Measurements from ENCODE around the gene MAD1L1. TPM values are rescaled to one million over a fixed set of nuclear protein-coding genes. Genes with fewer than 3 reads are reported as not detected.

MAD1L1 gene
- total and polyA plus RNA-seq, 2 donors (not counting 3 experiments of a cell fraction or from before 2014, with no cell fraction given): 34.1 to 42.3 TPM

GRCh38 chr7:2103071-2103898, 129.5 kb downstream of the MAD1L1 start:
- Histone ChIP-seq H3K4me2 (ENCODE audit: insufficient read depth, low read length) (no peak overlapping the region), H3K9me3 (replicated peaks; ENCODE audit: control insufficient read depth, insufficient read depth, low read length) (no peaks in the 10 kb centered on the region), H3K36me3 (ENCODE audit: control insufficient read depth in 2 of 2, extremely low read depth in 1 of 2, insufficient read depth in 2 of 2, low read length in 2 of 2) (no peaks in the 10 kb centered on the region), H3K9ac (replicated peaks; ENCODE audit: extremely low read depth, insufficient read depth, low read length) (no peak overlapping the region), H3K27me3 (ENCODE audit: control insufficient read depth in 2 of 2, insufficient read depth in 2 of 2, low read length in 2 of 2) (no peaks in the 10 kb centered on the region), H2AFZ (ENCODE audit: low read depth, low read length) (no peak overlapping the region), H3K4me1 (ENCODE audit: control insufficient read depth, extremely low read depth, insufficient read depth, low read length) (peaks cover 9% of the 10 kb centered on the region), H3K4me3 (replicated peaks in 1 of 3; ENCODE audit: insufficient read depth in 1 of 3, low read depth in 1 of 3, low read length in 3 of 3) (no peak overlapping the region), H3K27ac (ENCODE audit: insufficient read depth, low read depth, low read length) (no peak overlapping the region), H3K9me1 (replicated peaks; ENCODE audit: control insufficient read depth, extremely low read depth, insufficient read depth, low read length) (no peaks in the 10 kb centered on the region), H3K79me2 (ENCODE audit: control insufficient read depth, insufficient read depth, low read length) (no peaks in the 10 kb centered on the region), H4K20me1 (replicated peaks; ENCODE audit: control insufficient read depth, extremely low read depth, insufficient read depth, low read length) (no peaks in the 10 kb centered on the region)
- FAIRE-seq (no peak), DNase-seq (ENCODE audit: low read depth, low spot score) (no peak)
- dilution Hi-C loops (cut with MboI; ENCODE audit: extremely low pct_ligation_motif_present, low sequenced_read_pairs) (no loop called here), intact Hi-C loops (cut with micrococcal nuclease) (no loop called here)
- ChIA-PET POLR2A (no interaction called here), CTCF (interaction anchor here (1.0 to 1.2 kb wide), 3 partner anchors 100 to 106 kb away, joined by 3 to 6 read pairs (median 3); no protein-coding TSS in a partner anchor)
- TF ChIP-seq, protein P1, sequence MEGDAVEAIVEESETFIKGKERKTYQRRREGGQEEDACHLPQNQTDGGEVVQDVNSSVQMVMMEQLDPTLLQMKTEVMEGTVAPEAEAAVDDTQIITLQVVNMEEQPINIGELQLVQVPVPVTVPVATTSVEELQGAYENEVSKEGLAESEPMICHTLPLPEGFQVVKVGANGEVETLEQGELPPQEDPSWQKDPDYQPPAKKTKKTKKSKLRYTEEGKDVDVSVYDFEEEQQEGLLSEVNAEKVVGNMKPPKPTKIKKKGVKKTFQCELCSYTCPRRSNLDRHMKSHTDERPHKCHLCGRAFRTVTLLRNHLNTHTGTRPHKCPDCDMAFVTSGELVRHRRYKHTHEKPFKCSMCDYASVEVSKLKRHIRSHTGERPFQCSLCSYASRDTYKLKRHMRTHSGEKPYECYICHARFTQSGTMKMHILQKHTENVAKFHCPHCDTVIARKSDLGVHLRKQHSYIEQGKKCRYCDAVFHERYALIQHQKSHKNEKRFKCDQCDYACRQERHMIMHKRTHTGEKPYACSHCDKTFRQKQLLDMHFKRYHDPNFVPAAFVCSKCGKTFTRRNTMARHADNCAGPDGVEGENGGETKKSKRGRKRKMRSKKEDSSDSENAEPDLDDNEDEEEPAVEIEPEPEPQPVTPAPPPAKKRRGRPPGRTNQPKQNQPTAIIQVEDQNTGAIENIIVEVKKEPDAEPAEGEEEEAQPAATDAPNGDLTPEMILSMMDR (IDR thresholded peaks at IDR 0.05; ENCODE audit: extremely low read depth in 1 of 2, insufficient read depth in 1 of 2, low read depth in 1 of 2, low read length in 2 of 2): no peak
- TF ChIP-seq EZH2 (IDR thresholded peaks at IDR 0.05; ENCODE audit: borderline replicate concordance, low read depth, low read length, severe bottlenecking) (no peak), POLR2A (IDR thresholded peaks at IDR 0.05; ENCODE audit: low read depth, low read length) (no peak), MAX (IDR thresholded peaks at IDR 0.05; ENCODE audit: insufficient read depth, insufficient read length) (no peak), FOS (IDR thresholded peaks at IDR 0.05; ENCODE audit: borderline replicate concordance, insufficient read depth, low read length) (no peak), GATA2 (IDR thresholded peaks at IDR 0.05; ENCODE audit: insufficient read depth, insufficient read length, low read depth, low read length) (no peak), JUN (IDR thresholded peaks at IDR 0.05; ENCODE audit: borderline replicate concordance, insufficient read depth, insufficient read length, low read depth) (no peak), POLR2AphosphoS5 (IDR thresholded peaks at IDR 0.05; ENCODE audit: insufficient read depth, low read depth, low read length) (no peak), MYC (IDR thresholded peaks at IDR 0.05; ENCODE audit: low read depth, low read length) (no peak)
- no TSS peak for BruUV-seq (replicated peaks)
